GM18508 (cell line): ENCODE measurements around the gene RBM47.
"Not testable (repeated sequence)": the region's sequence is repeated elsewhere in the genome, so short reads cannot be mapped to it uniquely, and the experiment has no call there.

Experiments
- ATAC-seq: cut with Tn5 transposase; IDR thresholded peaks from one replicate; pipeline ENCODE4 v1.9.1; 2021; ENCODE audit warnings: moderate number of reproducible peaks; ENCODE audit not compliant: insufficient read depth, unreplicated experiment

RBM47 gene

GRCh38 chr4:40395908-40396793 lies 233.5 kb downstream of the RBM47 start:
- no peak for ATAC-seq

- no peak for ATAC-seq
These were observed 234.3 kb downstream of the RBM47 start for GRCh38 chr4:40395166-40395900.

DNA sequence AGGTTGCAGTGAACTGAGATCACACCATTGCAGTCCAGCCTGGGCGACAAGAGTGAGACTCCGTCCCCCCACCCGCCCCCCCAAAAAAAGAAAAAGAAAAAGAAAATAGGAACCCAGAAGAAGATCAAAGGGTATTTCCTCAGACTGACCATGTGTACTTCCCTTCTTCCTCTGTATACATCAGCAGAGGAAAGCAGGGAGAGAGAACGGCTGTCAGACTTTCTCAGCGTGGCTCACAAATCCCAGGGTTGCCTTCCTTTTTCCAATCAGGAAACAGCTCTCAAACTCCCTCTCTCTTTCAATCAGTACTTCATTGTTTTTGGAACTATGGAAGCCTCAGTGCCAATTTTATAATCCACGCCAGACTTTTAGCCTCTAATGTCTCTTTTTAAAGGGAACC lies 235.4 kb downstream of the RBM47 start:
- ATAC-seq, result no peak

- not testable (repeated sequence) for ATAC-seq
These were observed 237.4 kb downstream of the RBM47 start for GRCh38 chr4:40392241-40392640.

DNA sequence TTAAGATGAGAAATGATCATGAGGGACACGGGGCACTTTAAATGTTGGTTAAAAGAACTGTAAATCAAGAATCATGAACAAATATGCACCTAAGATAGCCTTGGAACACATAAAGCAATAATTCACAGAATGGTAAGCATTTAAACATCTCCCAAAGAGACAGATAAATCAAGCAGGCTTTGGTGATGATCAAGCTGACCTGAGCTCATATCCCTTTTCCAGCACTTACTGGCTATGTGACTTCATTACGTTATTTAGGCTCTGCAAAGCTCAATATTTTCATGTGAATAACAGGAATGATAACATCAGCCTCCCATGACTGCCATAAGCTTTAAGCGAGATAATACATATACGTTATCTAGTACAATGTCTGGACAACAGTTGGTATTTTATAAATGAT lies 239.7 kb downstream of the RBM47 start:
- ATAC-seq, result no peak

DNA sequence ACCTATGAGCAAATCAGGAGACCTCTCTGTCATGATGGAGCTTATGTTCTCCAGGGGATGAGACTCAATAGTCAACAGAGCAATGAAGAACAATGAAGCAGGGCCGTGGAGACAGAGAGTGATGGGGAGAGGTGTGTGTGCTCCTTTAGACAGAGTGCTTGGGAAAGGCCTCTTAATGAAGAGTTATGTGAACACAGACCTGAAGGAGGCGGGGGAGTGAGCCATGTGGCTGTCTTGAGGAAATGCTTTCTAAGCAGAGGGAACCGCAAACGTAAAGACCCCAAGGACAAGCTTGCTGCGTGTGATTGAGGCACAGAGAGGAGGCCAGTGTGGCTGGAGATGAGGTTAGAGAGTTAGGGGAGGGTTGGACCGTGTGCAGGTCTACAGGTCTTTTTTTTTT lies 241.4 kb downstream of the RBM47 start:
- ATAC-seq, result no peak

GRCh38 chr4:40380647-40381046 lies 249.0 kb downstream of the RBM47 start:
- no peak for ATAC-seq

- ATAC-seq, result no peak
These were observed 250.4 kb downstream of the RBM47 start for GRCh38 chr4:40379248-40379647.

GRCh38 chr4:40378619-40379018 lies 251.0 kb downstream of the RBM47 start:
- ATAC-seq, result no peak

DNA sequence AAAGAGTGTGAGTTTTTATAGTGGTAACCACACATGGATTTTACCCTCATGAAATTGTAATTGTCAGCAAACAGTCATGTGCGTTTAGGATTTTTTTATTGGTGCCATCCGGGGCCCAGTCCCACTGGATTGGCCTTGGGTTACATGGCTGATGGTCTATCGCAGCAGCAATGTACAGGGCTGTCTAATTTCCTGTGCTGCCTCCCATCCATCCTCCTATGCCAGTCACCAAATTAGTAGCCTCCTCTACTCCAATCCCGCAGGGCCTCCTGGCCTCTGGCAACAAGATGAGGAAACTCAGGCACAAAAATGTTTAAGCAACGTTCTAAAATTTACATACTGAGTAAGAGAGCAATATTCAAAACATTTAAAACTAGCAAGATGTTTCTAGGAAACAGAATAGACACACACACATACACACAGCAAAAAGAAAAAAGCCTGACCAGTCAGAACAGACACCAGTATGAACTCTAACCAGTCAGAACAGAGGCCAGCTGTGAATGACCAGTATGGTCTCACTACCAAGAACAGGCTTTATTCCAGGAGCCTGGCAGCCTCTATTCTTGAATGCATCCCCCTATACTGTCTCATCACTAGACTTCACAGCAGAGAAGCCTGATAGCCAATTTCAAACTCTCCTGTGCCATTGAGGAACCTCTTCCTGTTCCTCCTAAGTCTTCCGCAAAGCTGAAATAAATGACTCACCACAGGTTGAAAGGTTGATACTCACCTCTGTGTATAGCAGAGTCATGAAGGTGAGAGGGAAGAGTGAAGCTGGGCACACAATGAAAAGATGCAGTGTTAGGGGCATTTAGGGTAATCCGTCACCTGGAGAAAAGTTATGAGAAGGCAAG lies 251.9 kb downstream of the RBM47 start:
- no peak for ATAC-seq

- no peak for ATAC-seq
These were observed 254.0 kb downstream of the RBM47 start for GRCh38 chr4:40375620-40376019.

DNA sequence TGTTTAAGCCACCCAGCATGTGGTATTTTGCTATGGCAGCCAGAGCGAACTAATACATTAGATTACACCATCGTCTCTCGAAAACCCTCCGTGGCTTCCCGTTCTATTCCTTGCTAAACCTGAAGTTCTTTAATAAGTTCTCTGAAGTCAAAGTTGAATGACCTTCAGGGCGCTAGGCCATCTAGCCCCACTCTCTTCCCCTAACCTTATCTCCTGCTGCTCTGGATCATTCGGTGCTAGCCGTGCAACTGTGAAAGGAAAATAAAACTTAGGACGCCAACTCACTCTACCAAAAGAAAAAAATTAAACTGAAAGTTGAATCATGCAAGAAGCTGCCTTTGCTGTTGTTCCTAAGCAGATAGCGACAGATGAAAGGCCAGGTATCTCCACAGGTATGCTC lies 254.6 kb downstream of the RBM47 start:
- no peak for ATAC-seq

DNA sequence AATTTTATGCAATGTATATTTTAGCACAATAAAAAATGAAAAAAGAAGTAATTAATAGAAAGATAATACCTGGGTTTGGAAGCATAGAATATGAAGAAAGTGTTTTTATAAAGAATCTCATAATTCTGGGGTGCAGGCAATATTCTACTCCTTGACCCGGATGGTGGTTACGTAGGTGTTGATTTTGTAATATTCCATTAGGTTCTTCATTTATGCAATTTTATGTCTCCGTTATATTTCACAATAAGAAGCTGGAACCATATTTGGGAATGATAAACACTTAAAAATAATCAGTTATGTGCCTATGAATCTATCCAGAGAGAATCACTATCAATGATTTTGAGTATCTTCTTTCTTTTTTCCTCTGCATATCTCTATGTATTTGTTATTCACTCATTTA lies 256.0 kb downstream of the RBM47 start:
- ATAC-seq, result no peak
